DMS114 treated with DMSO at 0.1 percent for 48 hours (cell line): ENCODE results near the gene PTBP1.

Experiments
- DNase-seq: peaks from one replicate; lab custom pipeline; 2025; ENCODE audit not compliant: unreplicated experiment; lab: John Stamatoyannopoulos, UW

Gene PTBP1

DNA sequence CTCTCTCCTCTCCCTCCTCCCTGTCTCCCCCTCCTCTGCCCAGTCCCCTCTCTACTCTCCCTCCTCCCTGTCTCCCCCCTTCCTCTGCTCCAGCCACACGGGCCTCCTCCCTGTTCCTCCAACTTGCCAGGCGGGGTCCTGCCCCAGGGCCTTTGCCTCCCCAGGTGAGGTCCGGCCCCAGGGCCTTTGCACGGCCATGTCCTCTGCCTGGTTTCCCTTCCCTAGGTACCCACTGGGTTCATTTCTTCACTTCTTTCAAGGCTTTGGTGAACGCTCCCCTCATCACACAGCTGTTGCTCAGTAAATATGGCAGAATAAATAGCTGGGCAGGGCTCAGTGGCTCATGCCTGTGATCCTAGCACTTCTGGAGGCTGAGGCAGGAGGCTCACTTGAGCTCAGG, 25.2 kb upstream of the PTBP1 start:
- no peak for DNase-seq

DNA sequence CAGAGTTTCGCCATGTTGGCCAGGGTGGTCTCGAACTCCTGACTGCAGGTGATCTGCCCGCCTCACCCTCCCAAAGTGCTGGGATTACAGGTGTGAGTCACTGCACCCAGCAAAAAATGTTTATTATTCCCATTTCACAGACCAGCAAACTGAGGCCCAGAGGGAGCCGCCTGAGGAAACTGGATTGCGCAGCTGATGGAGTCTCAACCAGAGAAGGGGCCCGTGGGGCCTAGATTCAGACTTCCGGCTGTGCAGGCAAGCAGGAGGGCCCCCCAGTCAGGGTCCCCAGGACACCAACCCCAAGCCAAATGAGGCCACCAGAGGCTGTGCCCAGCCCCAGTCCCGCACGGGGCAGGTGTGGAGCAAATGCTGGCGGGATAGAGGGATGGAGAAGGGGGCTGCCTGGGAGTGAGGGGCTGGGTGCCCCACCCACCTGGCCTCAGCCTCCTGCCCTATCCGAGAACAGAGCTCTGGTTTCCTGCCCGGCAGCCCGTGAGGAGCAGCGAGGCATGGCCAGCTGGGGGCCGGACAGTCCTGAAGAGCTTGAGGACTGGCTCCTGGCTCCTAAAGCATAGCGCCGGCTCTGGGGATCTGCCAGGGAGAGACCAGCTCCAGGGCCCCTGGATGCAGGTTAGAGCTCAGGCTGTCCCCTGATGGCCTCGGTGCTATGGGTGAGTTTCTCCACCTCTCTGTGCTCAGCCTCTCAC, 24.4 kb upstream of the PTBP1 start:
- DNase-seq: no peak

DNA sequence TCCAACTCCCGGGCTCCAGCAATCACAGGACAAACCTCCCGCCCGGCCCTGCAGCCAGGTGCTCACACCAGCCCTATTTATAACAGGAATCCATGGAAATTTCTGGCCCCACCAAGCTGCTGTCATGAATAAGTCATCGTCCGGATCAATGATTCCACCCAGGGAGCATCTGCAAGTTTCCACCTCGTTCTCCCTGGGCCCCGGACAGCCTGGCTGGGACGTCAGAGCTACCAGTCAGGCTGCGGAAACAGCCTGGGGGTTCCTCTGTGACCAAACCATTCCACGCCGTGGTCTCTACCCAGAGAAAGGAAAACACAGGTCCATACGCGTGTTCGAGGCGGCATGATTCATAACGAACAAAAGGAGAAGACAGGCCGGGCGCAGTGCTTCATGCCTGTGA, 20.7 kb upstream of the PTBP1 start:
- DNase-seq: no peak

DNA sequence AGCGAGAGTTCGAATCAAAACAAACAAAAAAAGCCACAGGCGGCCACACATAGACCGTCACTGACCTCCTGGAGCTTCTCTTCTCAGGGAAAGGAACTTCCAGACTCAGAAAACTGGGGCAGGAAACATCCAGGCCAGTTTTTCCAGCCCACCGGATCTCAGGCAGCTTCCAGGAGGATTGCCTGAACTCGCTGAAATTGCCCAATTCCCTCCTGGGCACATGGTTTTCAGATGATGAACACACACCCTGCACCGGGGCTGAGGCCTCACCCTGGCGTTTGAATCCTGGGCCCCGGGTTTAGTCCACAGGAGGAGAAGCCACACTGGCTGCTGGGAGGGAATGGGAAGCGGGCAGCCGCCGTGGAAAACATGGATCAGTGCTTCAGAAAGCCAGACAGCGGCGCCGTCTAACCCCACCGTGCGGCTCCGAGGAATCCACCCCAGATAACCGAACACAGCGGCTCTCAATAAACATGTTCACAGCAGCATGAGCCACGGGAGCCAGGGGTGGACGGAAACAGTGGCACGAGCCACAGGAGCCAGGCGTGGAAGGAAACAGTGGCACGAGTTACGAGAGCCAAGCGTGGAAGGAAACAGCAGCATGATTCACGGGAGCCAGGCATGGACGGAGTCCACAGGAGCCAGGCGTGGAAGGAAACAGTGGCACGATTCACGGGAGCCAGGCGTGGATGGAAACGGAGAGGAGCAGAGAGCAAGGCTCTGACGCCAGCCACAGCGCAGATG, 18.2 kb upstream of the PTBP1 start:
- DNase-seq: no peak

DNA sequence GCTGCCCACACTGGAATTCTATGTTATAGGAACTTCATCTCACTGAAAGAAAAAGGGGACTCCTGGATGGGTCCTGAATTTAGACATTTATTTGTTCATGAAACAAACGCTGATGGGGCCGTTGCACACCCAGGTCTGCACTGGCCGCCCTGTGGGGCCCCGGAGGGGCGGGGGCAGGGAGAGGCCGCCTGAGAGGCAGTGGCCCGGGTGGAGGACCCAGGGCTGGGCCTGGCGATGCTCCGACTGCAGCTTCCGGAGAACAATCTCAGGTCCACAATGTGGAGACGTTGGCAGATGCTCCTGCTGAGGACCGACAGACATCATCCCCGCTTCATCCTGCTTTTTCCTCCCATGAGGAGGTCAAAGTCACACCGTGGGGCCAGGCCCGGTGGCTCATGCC, 16.3 kb upstream of the PTBP1 start:
- no peak for DNase-seq

DNA sequence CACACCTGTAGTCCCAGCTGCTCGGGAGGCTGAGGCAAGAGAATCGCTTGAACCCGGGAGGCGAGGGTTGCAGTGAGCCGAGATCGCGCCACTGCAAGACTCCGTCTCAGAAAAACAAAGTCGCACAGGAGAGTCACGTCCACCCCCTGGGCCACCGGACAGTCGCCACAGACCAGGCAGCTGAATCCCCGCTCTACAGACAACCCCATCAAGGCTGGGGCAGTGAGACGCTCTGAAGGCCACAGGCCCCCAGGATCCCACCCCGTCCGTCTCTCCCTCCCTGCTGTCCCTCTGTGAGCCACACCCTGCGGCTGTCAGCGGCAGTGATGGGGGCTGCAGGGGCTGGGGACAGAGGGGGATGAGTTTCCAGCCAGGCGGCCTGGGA, 15.5 kb upstream of the PTBP1 start:
- DNase-seq: no peak

DNA sequence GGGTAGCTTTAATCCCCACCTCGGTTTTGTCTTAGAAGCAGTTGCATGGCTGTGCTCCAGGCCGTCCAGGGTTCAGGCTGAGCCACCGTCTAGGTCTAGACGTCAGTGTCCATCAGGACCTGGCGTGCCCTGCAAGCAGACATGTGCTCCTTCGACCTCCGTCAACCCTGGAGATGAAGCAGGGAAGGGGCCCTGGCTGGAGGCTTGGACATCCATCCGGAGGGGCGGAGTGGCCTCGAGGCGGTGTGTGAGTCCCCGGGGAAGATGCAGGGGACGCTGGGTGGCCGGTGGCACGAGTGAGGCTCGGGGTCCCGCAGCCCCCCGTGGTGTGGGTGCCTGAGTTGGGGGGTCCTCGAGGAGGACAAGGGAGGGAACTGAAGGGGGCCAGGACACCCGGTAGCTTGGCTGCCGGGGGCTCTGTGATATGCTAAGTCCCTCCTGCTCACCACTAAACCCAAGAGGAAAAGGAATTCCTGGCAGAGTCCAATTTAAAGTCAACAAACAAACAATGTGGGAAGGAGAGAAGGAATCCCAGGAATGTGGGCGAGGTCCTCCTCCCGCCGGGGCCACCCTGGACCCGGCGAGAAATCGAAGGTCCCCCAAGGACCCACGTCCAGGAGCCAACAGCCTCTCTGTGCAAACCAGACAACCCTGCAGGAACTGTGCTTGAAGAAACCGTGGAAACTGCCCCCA, 14.9 kb upstream of the PTBP1 start:
- no peak for DNase-seq

DNA sequence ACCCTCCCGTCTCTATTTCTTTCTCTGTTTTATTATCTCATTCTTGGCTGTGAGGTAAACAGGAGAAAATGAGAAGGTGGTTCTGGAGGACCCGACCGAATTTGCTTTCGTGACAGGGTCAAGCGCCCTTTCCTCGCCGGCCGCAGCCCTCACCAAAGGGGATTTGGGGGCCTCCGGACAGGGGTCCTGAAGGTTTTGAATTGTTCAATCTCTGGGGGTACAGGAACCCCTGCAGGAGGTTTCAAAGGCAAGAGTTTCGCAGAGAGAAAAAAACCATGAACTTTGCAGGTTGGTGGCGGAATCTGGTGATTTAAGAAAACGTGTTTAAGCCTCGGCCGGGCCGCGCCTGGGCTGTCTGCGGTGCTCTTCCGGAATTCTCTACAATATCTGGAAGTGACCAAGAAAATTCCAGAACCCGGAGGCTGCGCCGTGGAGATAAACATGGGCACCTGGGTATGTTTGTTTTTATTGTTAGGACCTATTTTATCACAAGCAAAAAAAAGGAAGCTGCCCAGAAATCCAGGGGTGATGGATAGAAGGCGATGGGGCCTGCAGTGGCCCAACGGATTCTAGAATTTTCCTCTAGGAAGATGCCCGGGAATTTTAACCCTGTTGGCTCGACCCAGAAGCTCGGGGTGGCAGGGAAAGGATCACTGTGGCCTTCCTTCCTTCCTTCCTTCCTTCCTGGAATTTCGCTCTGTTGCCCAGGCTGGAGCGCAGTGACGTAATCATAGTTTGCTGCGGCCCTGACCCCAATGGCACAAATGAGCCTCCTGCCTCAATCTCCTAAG, 14.2 kb upstream of the PTBP1 start:
- no peak for DNase-seq

DNA sequence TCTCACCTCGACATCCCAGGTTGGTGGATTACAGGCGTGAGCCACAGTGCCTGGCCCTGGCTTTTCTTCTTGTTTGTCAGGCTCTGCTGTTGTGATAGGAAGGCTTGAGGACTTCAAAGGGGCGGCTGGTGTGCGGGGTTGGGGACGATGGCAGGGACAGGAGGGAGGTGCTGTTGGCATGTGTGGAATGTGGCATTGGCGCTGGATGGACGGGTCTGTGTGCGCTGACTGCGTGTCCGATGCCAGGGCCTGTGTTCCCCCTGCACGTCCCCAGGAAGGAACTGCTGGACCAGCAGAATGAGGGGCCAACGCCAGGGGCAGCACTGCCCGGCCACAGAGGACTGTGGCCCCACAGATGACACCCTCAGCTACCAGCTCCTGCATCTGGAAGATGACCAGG, 12.7 kb upstream of the PTBP1 start:
- no peak for DNase-seq

DNA sequence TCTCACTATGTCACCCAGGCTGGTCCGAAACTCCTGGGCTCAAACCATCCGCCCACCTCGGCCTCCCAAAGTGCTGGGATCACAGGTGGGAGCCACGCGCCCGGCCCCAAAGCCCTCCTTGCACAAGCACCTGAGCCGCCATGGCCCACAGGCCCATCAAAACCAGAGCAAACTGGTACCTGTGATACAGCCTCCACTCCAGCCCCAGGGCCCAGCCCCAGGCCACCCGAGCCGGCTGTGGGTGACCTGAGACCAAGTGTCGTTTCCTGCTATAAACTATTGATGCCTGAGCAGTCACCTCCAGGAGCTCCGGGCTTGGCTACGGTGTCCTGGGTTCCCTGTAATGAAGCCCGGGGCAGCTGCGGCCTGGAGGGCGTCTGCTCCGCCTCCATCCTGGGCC, 9.7 kb upstream of the PTBP1 start:
- DNase-seq: no peak

DNA sequence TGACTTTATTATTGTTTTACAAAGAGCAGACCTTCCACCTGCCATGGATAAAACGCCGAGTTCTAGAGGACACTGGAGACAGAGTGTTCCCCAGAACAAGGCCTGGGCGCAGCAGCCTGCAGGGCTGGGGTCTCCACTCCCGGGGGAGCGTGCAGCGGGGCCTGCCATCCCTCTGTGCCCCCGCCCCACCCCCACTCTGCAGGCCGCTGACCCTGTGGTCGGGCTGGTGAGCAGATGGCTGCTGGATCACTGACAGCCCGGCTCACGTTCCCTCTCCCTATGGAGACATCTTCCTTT, 8.6 kb upstream of the PTBP1 start:
- DNase-seq: no peak

DNA sequence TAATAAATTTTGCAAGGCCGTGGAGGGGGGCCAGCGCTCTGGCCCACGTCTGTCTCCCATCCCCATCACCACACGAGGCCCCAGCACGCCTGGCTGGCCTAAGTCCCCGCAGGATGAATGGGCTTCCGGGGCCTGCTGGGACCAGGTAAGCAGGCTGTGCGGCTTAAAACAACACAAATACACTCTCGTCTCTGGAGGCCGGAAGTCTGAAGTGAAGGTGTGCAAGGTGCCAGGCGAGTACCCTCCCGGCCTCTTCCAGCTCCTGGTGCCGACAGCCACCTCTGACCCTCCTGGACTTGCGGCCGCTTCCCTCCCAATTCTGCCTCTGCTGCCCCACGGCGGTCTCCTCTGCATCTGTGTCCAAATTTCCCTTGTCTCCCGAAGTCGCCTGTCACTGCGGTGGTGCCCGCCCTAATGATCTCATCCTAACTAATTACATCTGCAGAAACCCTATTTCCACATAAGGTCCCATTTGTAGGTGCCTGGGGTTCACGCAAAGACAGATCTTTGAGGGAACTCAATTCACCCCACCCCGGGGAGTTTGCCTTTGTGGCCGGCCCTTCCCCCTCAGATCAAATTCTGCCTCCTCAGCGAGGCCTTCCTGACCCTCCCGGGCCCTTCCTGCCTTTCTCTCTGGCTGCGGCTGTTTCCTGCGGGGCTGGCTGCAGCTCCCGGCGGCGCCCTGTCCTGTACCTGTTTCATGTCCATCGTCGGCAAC, 8.1 kb upstream of the PTBP1 start:
- no peak for DNase-seq

DNA sequence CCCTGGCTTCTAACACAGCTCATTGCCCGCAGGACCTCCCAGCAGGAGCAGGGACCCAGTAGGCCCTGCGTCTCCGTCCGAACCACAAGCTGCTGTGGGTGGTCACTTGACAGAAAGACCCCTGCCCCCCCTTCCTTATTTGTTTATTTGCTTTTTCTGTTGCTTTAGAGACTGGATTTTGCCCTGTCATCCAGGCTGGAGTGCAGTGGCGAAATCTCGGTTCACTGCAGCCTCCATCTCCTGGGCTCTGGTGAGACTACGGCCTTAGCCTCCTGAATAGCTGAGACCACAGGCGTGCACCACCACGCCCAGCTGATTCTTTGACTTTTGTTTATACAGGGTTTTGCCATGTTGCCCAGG, 7.6 kb upstream of the PTBP1 start:
- no peak for DNase-seq

DNA sequence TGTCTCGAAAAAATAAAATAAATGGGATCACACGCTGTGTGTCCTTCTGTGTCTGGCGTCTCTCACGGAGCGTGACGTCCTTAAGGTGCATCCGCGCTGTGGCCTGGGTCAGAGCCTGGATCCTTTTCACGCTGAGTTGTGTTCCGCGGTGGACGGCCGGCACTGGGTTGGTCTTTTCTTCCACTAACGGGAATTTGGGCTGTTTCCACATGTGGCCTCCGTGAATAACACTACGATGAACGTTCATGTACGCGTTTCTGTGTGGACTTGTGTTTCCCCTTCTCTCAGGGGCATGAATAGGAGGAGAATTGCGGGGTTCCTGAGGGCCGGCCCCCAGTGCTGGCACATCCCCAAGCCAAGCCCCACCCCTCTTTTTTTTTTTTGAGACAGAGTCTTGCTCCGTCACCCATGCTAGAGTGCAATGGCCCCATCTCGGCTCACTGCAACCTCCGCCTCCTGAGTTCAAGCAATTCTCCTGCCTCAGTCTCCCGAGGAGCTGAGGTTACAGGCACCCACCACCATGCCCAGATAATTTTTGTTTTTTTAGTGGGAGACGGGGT, 6.2 kb upstream of the PTBP1 start:
- DNase-seq: no peak

DNA sequence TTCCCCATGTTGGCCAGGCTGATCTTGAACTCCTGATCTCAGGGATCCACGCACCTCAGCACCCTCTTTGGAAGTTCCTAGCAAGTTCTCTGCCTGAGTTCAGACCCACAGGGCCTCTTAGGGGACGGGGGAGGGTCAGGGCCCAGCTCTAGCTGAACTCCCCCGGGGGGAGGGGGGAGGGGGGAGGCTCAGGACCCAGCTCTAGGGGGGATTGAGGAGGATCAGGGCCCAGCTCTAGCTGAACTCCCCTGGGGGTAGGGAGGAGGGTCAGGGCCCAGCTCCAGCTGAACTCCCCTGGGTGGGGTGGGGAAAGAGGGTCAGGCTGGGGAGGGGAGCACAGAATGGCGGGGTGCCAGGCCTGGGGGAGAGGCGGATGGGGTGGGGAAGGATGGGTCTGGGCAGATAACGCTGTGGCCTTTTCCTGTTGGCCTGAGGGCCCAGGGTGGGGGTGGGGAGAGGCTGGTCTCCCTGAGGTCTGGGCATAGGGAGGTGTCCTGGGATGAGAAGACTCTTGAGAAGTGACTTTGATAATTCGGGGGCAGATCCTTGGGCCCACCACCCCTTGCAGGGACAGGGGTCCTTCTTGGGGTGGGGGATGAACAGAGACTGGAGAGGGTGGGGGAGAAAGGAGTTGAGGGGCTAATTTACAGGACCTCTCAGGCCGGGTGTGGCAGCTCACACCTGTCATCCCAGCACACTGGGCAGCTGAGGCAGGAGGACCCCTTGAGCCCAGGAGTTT, 5.5 kb upstream of the PTBP1 start:
- DNase-seq: no peak

DNA sequence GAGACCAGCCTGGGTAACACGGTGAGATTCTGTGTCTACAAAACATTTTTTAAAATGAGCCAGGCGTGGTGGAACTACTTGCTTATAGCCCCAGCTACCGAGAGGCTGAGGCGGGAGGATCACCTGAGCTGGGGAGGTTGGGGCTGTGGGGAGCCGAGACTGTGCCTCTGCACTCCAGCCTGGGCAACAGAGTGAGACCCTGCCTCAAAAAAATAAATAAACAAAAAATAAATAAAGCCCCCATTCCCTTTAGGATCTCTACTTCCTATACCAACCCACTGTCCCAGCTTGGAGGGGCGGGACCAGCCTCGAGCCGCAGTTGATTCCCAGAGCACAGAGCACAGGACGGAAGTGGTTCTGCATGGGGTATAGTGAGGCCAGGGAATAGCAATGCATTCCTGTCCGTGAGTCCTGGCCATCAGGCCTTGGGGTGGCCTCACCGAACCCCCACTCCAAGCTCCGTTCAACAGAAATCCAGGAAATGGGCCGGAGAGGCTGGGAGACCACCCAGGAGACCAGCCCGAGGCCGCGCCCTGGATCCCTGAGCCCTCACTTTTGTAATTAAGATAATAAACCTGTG, 4.9 kb upstream of the PTBP1 start:
- no peak for DNase-seq

DNA sequence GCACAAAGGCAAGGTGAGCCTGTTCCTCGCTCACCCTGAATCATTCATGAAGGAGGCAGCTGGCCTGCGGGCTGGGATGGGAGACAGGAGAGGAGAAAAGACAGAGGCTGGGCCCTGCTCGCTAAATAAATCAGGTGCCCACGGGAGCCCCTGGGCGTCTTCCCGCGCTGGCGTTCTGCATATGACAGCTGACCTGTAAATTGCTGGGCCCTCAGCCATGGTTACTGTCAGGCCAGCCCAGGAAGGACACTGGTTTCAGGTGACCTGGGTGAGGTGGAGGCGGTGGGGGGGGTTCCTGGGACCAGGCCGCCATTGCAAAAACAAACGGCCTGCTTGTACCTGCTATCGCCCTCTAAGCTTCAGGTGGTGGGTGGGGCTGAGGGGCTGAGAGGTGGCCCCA, 3.4 kb upstream of the PTBP1 start:
- DNase-seq: no peak

DNA sequence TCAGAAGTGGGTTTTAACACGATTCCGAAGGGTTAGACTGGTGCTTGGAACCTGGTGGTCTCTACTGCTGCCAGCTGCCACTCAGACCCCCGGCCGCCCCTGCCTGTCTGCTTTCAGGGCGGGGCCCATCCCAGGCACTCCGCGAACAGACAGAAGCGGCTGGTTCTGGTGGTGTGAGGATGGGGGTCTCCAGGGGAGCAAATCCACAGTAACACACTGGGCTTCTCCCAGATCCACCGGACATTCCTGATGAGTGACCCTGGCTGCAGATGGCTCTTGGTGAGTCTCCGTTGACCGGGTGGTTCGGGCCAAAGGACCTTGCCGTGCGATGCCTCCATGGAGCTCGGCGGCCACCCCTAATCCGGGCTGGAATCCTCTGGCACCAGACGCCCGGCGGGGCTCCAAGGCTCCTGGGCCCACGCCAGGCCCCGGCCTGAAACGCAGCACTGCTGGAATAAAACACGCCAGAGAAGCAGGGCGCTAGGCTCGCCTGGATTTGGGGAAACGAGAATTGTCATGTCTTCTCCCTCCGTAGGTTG, 2.1 kb upstream of the PTBP1 start:
- no peak for DNase-seq

DNA sequence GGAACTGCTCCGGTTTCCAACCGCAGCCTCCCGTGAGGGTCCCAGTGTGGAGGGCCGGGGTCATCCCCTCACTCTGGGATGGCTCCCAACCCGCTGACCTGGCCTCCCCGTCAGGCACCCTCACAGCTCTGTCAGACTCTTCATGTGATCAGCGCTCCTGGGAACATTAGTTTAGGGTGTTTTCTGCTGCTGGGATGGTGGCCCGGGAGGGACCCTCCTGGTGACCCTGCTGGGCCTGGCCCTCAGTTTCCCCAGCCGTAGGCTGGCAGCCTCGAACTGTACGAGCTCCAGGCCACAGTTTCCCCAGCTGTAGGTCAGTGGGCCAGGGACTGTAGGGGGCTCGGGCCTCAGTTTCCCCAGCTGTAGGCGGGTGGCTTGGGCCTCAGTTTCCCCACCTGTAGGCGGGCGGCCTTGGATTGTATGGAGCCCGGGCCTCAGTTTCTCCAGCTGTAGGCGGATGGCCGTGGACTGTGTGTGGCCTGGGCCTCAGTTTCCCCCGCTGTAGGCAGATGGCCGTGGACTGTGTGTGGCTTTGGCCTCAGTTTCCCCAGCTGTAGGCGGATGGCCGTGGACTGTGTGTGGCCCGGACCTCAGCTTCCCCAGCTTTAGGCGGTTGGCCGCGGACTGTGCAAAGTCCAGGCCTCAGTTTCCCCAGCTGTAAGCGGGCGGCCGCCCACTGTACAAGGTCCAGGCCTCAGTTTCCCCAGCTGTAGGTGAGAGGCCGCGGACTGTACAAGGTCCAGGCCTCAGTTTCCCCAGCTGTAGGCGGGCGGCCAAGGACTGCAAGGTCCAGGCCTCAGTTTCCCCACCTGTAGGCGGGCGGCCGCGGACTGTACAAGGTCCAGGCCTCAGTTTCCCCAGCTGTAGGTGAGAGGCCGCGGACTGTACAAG, 1.3 kb upstream of the PTBP1 start:
- DNase-seq: no peak
